WERI-Rb-1 (cell line): ENCODE measurements around the gene ADISSP.
A peak's percentile ranks its signal among the peaks of the same experiment; 100 is the strongest.

ENCODE experiments used
- DNase-seq: peaks from one replicate; pipeline ENCODE4 v3.0.0-alpha.2; 2020
- H3K27ac ChIP-seq: fragments of 250-450 bp; sonication (Bioruptor Pico); 2 replicates; pipeline ENCODE4 v1.5.1; 2020; ENCODE audit warnings: mild to moderate bottlenecking, moderate library complexity
- H3K27me3 ChIP-seq: fragments of 250-450 bp; sonication (Bioruptor Pico); 2 replicates; pipeline ENCODE4 v1.5.1; 2021; ENCODE audit warnings: mild to moderate bottlenecking, low read depth, moderate library complexity; ENCODE audit not compliant: insufficient read depth, severe bottlenecking
- H3K36me3 ChIP-seq: fragments of 250-450 bp; sonication (Bioruptor Pico); 2 replicates; pipeline ENCODE4 v1.5.1; 2020; ENCODE audit warnings: mild to moderate bottlenecking, moderate library complexity
- H3K4me3 ChIP-seq: 2 replicates; pipeline ENCODE4 v1.5.1; 2011; ENCODE audit warnings: low read depth, mild to moderate bottlenecking, control low read depth, low read length
- H3K9me3 ChIP-seq: fragments of 250-450 bp; sonication (Bioruptor Pico); 2 replicates; pipeline ENCODE4 v1.5.1; 2021; ENCODE audit warnings: mild to moderate bottlenecking, moderate library complexity; ENCODE audit not compliant: severe bottlenecking
- TF ChIP-seq, protein P1 (sequence below): IDR thresholded peaks from 2 replicates; pipeline ENCODE4 v1.5.1; 2011; ENCODE audit warnings: low read depth, mild to moderate bottlenecking, control low read depth, inconsistent platforms, low read length

The ADISSP gene

DNA sequence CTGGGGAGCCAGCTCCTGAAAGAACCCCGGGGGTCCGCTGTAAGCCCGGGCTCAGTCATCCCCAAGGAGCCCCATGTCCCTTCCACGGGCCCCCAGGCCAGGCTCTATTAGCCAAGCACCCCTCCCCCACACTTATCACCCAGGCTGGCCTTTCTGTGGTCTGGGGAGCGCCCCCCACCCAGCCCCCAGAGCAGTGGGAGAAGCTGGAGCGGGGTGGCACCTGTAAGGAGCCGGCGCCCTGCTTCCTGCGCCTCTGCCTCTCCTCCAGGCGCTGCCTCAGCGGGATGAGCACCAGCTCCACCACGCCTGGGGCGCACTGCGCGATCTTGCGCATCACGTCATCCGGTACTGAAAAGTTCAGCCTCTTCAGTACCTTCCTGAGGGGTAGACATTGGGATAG, 11.4 kb upstream of the ADISSP start:
- no peak for DNase-seq
- H3K4me3 ChIP-seq, result no peak overlapping the region
- H3K27me3 ChIP-seq, result peaks cover 2% of the 10 kb centered on the region
- TF ChIP-seq, protein P1, sequence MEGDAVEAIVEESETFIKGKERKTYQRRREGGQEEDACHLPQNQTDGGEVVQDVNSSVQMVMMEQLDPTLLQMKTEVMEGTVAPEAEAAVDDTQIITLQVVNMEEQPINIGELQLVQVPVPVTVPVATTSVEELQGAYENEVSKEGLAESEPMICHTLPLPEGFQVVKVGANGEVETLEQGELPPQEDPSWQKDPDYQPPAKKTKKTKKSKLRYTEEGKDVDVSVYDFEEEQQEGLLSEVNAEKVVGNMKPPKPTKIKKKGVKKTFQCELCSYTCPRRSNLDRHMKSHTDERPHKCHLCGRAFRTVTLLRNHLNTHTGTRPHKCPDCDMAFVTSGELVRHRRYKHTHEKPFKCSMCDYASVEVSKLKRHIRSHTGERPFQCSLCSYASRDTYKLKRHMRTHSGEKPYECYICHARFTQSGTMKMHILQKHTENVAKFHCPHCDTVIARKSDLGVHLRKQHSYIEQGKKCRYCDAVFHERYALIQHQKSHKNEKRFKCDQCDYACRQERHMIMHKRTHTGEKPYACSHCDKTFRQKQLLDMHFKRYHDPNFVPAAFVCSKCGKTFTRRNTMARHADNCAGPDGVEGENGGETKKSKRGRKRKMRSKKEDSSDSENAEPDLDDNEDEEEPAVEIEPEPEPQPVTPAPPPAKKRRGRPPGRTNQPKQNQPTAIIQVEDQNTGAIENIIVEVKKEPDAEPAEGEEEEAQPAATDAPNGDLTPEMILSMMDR, result no peak
- H3K9me3 ChIP-seq, result peaks cover 3% of the 10 kb centered on the region
- H3K36me3 ChIP-seq, result no peaks in the 10 kb centered on the region
- H3K27ac ChIP-seq, result no peak overlapping the region

DNA sequence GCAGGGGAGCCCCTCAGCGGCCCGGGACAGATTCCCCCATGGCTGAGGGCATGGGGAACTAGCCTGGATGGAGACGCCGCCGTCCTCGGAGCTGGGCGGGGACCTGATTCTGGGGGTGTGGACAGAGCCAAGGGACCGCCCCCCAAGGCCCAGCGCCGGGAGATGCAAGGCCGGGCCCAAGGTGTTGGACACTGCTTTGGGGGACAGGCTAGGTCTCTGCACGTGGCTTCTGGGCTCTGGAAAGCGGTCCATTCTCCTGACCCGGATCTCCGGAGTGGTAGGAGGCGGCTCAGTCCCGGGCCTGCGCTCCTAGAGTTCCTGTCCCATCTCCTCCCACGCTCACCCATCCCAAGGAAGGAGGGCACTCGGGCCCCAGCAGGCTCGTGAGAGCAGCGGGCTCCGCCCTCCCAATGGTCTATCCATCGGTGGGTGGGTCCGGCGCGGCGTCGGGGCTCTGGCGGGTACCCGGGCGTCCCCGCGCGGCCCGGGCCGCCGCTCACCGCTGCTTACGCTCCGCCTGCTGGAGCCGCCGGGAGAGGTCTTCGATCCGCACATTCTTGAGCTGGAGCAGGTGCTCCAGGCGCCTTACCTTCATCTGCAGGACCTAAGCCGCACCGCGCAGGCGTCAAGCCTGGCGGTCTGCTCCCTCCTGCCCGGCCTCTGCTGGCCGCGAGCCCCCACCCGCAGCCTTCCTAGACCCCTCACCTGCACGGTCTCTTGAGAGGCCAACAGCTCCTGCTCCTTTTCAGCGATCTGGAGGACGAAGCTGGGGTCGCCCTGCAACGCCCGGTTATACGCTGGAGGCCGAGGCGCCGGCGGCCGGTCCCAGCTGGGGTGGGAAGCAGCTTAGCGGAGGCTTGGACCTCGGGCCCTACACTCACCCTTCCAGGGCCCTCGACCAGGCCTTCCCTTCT, 10.4 kb upstream of the ADISSP start:
- TF ChIP-seq, protein P1, result peak; percentile 6; the same call in 1 of the 2 replicates
- Histone ChIP-seq H3K27ac (no peak overlapping the region; the same call in 1 of the 2 replicates), H3K36me3 (no peaks in the 10 kb centered on the region), H3K4me3 (peak overlapping the region; percentile 39), H3K27me3 (peaks cover 2% of the 10 kb centered on the region), H3K9me3 (peaks cover 3% of the 10 kb centered on the region)
- peak; percentile 66 for DNase-seq

DNA sequence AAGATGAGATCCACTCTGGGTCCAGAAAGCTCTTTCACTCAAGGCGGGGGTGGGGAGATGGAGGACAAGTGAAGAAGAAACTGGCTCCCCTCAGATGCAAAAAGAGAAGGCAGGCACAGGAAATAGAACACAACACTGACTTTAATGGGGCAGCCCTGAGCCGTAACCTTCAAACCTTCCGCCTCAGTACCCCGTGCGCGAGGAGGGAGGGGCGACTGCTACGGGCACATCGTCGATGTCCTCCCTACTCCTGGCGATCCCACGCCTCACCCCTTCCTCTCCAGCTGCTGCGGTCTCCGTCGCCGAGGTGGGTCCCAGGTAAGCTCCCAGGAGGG, 9.8 kb upstream of the ADISSP start:
- no peak overlapping the region for H3K27ac ChIP-seq
- peaks cover 2% of the 10 kb centered on the region for H3K27me3 ChIP-seq
- H3K9me3 ChIP-seq, result peaks cover 3% of the 10 kb centered on the region
- no peaks in the 10 kb centered on the region for H3K36me3 ChIP-seq
- no peak for DNase-seq
- peak overlapping the region; percentile 39 for H3K4me3 ChIP-seq
- TF ChIP-seq, protein P1, result no peak

DNA sequence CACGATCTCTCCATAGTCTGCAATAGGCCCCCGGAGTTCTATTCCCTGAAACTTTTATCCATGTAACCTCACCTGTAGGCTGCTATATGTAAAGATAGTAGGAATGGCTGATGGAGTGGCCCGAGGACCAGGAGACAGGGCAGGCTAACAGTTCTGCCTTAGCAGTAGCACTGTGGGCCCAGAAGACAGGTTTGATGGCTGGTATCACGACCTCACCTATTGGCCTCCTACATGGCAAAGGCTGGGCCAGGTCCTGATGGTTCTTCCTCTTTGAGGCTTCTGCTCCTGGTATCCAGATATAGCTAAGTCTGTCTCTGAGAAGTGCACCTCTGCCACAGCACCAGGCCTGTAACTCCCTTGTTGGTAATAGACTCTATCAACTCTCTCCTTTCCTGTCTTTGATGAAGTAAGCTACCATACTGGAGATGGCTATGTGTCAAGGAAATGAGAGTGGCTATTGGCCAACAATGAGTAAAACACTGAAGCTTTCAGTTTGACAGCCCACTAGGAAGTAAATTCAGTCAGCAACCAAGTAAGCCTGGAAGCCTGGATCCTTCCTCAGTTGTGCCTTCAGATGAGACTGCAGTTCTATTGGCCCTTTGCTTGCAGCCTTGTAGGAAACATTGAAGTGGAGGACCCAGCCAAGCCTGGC, 8.0 kb upstream of the ADISSP start:
- H3K4me3 ChIP-seq, result no peak overlapping the region
- H3K27ac ChIP-seq, result no peak overlapping the region
- H3K9me3 ChIP-seq, result peaks cover 3% of the 10 kb centered on the region
- no peaks in the 10 kb centered on the region for H3K36me3 ChIP-seq
- DNase-seq, result no peak
- TF ChIP-seq, protein P1, result no peak
- peaks cover 2% of the 10 kb centered on the region for H3K27me3 ChIP-seq

DNA sequence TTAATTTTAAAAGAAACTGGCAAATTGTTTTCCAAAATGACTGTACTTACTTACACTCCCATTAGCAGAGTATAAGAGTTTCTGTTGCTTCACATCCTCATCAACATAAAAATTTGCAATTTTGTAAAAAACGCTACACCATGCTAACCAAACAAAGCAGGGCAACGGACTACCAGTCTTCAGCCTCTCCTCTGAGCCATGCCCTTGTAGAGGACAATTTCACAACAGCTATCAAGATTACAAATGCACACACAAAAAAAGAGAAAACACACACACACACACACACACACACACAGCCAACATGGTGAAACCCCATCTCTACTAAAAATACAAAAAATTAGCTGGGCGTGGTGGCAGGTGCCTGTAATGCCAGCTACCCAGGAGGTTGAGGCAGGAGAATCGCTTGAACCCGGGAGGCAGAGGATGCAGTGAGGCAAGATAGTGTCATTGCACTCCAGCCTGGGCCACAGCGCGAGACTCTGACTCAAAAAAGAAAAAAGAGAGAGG, 4.1 kb upstream of the ADISSP start:
- Histone ChIP-seq H3K9me3 (peaks cover 3% of the 10 kb centered on the region), H3K27me3 (no peaks in the 10 kb centered on the region), H3K4me3 (no peak overlapping the region), H3K36me3 (0 out of 2 replicates have a peak, but pooled peaks cover 3% of the 10 kb centered on the region), H3K27ac (no peak overlapping the region)
- no peak for DNase-seq
- TF ChIP-seq, protein P1, result no peak
